Left colon (tissue), 2 donors: ENCODE results near the gene NPHS1. TPM values are rescaled to one million over a fixed set of nuclear protein-coding genes. Genes with fewer than 3 reads are reported as not detected.
A peak's percentile ranks its signal among the peaks of the same experiment; 100 is the strongest.
"Not testable (repeated sequence)": the region's sequence is repeated elsewhere in the genome, so short reads cannot be mapped to it uniquely, and the experiment has no call there.

ENCODE experiments used
- ATAC-seq: fragments of 200-7000 bp; cut with Tn5 transposase; one replicate; pipeline ENCODE4 v1.9.1; 2020; ENCODE audit warnings: mild to moderate bottlenecking, moderate library complexity
- DNase-seq, 2 donors: peaks; one replicate each; pipeline ENCODE4 v3.0.0-alpha.2; 2020
- intact Hi-C, 2 donors: fragments of 100-400 bp; cut with DNase I in 1 of 2; cut with micrococcal nuclease in 1 of 2; formaldehyde crosslinking; loops; one replicate each; pipeline versions ENCODE4 v1.11.2 to v1.14.0; 2022; cut with DNase I, micrococcal nuclease
- total RNA-seq, 2 donors: library from RNA; stranded (reverse); fragmentation: NEBNext Ultra II Directional; extraction: Animal tissue kit (Norgen Biotek cat#: 25700); gene quantifications; one replicate each; pipeline ENCODE4 v1.2.1, GENCODE V29; 2021
- donor health status: DM: no; HTN: no; CAD: no.
- donor health status: DM: yes; HTN: yes; CAD: no.

NPHS1 gene
- total RNA-seq, 2 donors from 2014 or later: not detected

DNA sequence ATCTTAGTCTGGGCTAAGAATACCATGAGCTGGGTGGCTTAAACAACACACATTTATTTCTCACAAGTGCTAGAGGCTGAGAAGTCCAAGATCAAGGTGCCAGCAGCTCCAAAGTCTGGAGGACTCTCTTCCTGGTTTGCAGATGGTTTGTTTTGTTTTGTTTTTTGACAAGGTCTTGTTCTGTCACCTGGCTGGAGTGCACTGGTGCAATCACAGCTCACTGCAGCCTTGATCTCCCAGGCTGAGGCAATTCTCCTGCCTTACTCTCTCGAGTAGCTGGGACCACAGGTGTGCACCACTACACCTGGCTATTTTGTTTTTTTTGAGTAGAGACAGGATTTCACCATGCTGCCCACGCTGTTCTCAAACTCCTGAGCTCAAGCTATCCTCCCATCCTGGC is 31.6 kb upstream of the NPHS1 start:
- intact Hi-C loops: loop anchor here in 1 of 2 donors (5.0 kb wide), 1 partner anchor 48 kb away; no protein-coding TSS in a partner anchor
- no peak for DNase-seq
- ATAC-seq: no peak

DNA sequence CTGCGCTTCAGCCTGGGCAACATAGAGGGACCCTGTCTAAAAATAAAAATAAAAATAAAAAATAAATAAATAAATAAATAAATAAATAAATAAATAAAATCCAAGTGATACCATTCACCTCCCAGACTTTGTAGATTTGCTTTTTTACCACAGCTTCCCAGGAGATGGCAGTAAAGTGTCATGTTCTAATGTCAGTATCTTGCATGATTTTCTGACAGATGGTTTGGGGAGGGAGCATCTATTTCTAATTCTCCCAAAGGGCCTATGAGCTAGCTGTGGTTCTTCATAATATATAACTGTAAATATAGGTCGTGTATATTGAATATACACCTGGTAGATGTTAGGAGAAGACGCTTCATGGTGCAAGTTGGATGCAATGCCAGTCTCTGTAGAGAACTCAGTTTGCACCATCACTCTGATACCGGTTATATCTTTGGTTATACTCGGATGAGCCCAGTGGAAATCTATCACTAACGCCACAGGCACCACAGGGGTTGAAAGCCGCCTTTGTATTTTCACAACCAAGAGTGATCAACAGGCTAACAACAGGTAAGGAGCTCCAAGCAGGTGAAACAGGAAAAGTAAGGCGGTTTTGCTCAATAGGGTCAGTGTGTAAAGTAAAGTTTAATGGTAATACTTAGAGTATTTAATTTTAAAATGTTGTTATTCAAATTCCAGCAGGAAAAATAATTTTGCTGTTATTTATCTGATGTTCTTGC is 30.0 kb upstream of the NPHS1 start:
- intact Hi-C loops: loop anchor here in 1 of 2 donors (5.0 kb wide), 1 partner anchor 50 kb away; no protein-coding TSS in a partner anchor
- ATAC-seq: peak; percentile 57
- DNase-seq: no peak

DNA sequence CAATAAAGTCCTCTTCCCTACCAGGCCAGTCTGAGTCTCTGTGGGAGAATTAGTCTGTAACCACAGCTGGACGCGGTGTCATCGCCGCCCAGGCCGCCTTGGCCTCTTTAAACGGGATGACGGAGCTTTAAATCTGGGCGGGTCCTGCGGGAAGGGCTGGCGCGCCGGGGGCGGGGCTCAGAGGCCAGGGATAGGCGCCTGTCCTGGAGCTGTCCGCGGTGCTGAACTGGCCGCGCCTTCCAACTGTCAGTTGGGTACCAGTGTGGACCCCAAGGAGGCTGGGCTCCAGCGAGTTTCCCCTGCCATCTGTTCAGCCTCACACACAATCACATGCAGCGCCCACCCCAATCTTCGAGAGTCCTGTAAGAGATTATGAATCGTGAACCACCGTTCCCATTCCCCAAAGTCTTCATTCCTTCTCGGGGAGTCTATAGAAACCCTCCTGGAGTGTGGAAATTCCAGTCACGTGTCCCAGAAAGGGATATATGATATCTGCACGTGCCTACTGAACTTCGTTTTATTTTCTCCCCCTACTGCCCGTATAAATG is 27.5 kb upstream of the NPHS1 start:
- DNase-seq: peak; percentile 86 to 95
- intact Hi-C loops: loop anchor here in 1 of 2 donors (5.0 kb wide), 1 partner anchor 52 kb away; no protein-coding TSS in a partner anchor
- ATAC-seq: peak; percentile 97

DNA sequence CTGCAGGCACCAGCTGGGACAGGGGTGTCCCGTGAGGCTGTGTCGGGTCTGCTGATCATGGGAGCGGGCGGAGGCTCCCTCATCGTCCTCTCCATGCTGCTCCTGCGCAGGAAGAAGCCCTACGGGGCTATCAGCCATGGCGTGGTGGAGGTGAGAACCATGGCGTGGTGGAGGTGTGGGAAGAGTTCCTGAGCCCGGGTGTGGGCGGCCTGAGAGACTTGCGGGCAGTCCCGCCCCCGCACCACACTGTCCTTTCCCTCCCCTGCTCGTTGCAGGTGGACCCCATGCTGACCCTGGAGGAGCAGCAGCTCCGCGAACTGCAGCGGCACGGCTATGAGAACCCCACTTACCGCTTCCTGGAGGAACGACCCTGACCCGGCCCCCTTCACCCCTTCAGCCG is 26.8 kb upstream of the NPHS1 start:
- ATAC-seq (no peak), DNase-seq (no peak)
- intact Hi-C loops: no loop called here

DNA sequence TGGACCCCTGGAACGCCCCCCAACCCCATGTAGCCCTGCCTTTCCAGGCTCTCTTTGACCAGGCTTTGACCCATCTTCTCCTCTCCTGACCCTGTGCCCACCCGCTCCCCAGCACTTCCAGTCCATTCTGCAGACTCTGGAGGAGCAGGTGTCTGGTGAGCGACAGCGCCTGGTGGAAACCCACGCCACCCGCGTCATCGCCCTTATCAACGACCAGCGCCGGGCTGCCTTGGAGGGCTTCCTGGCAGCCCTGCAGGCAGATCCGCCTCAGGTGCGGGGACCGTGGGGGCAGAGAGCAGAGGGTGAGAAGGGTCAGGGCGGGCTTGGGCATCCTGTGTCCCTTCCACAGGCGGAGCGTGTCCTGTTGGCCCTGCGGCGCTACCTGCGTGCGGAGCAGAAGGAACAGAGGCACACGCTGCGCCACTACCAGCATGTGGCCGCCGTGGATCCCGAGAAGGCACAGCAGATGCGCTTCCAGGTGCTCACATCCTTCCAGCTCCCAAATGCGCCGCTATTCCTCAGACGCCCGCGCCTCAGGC is 22.2 kb upstream of the NPHS1 start:
- no peak for ATAC-seq
- intact Hi-C loops: no loop called here

DNA sequence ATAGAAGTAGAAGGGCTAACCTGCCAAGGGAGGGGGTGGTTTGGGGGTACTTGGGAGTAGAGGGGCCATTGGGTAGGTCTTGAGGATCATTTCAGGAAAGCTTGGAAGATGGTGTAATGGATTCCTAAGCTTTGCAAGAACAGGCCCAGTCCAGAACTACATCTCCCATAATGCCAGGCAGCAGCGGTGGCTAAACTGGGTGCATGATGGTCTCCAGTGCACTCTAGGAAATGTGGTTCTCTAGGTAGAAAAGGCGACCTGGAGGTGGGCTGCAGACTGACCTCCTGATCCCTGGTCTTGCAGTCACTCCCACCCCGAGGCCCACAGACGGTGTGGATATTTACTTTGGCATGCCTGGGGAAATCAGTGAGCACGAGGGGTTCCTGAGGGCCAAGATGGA is 19.9 kb upstream of the NPHS1 start:
- intact Hi-C loops: no loop called here
- DNase-seq: no peak
- ATAC-seq: no peak

More for the DNA sequence above, 22.2 kb upstream of the NPHS1 start:
- DNase-seq: no peak

DNA sequence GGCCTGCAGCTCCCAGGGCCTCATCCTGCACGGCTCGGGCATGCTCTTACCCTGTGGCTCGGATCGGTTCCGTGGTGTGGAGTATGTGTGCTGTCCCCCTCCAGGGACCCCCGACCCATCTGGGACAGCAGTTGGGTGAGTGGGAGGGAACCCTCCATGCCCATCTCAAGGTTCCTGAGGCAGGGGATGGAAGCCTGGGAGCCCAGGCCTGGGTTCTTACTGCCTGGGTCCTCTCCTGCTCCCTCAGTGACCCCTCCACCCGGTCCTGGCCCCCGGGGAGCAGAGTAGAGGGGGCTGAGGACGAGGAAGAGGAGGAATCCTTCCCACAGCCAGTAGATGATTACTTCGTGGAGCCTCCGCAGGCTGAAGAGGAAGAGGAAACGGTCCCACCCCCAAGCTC is 19.3 kb upstream of the NPHS1 start:
- ATAC-seq (no peak), DNase-seq (no peak)
- intact Hi-C loops: no loop called here

DNA sequence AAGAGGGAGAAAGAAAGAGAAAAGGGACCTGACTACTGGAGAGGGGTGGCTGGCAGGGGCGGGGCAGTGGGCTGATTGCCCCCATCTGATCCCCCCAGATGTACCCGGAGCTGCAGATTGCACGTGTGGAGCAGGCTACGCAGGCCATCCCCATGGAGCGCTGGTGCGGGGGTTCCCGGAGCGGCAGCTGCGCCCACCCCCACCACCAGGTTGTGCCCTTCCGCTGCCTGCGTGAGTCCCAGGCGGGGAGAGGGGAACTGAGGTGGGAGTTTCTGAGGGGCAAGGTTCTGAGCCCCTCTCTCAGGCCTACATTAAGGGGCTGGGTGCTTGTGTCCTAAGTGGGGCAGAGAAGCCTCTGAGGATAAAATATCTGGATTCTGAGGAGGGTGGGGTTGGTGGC is 18.5 kb upstream of the NPHS1 start:
- DNase-seq: no peak
- intact Hi-C loops: no loop called here
- no peak for ATAC-seq

DNA sequence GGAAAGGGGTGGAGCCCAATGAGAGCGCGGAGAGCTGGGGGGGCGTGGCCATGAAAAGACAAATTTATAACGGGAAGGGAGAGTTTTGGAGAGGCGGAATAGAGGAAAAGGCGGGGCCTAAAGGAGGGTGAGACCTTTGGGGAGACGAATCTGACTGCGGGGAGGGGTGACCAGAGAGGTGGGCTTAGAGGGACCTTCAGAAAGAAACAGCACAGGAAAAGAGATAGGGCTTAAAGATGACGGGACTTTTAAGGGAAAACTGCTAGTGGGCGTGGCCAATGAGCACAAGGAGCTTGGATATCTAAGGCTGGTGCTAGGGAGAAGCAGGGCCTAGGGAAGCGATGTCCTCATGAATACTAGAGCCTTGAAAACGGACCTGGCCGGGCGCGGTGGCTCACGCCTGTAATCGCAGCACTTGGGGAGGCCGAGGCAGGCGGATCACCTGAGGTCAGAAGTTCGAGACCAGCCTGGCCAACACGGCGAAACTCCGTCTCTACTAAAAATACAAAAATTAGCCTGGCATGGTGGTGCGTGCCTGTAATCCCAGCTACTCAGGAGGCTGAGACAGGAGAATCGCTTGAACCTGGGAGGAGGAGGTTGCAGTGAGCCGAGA is 17.9 kb upstream of the NPHS1 start:
- DNase-seq, ATAC-seq, intact Hi-C loops: not testable (repeated sequence)

DNA sequence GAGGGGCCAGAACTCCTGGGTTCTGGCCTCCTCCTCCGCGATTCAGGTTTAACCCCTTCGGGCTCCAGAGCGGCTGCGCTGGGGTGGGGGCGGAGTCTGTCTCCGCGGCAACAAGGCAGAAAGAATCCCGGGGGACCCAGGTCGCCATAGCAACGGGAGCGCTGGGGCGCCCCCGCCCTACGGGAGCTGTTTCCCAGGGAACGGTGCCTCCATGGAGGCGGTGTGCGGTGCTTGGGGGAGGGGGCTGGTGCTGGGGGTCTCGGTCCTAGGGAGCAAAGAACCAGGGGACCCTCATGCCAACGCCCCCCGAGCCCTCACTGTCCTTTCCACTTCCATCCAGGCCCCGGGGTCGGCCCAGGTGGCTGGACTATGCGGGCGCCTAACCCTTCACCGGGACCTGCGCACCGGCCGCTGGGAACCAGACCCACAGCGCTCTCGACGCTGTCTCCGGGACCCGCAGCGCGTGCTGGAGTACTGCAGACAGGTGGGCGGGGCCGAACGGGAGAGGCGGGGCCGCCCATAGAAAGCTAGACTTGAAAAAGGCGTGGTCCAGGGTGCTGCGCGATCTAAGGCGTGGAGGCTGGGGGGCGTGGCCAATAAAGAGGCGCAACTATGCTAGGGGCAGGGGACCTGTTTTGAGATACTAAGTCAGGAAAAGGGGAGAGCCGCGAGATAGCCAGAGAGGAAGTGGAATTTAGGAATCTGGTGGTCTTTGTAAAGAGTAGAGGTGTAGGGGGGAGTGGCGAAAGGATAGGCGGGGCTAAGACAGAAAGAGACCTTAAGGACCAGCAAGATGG is 17.2 kb upstream of the NPHS1 start:
- intact Hi-C loops: no loop called here
- DNase-seq: peak; percentile 64 to 80
- ATAC-seq: peak; percentile 85

DNA sequence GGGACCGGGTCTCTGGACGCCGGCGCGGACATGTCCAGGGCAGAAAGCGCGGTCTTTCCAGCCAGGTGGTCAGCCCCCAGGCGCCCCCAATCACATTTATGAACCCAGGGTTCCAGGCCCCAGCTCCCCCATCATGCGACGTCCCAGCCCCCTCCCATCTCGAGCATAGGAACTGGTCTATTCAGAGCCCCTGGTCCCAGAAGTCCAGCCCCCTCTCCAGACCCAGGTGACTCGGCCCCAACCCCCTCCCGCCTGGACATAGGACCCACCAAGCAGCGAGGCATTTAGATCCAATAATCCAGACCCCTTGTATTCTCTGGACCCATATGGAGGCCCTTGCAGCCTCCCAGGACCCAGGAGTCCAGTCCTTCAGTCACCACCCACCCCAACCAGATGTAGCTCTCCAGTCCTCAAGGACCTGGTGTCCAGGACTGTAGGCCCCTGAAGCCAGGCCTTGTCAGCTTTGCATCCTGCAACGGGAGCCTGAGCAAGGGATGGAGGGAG is 16.6 kb upstream of the NPHS1 start:
- ATAC-seq (no peak), DNase-seq (no peak)
- intact Hi-C loops: no loop called here

DNA sequence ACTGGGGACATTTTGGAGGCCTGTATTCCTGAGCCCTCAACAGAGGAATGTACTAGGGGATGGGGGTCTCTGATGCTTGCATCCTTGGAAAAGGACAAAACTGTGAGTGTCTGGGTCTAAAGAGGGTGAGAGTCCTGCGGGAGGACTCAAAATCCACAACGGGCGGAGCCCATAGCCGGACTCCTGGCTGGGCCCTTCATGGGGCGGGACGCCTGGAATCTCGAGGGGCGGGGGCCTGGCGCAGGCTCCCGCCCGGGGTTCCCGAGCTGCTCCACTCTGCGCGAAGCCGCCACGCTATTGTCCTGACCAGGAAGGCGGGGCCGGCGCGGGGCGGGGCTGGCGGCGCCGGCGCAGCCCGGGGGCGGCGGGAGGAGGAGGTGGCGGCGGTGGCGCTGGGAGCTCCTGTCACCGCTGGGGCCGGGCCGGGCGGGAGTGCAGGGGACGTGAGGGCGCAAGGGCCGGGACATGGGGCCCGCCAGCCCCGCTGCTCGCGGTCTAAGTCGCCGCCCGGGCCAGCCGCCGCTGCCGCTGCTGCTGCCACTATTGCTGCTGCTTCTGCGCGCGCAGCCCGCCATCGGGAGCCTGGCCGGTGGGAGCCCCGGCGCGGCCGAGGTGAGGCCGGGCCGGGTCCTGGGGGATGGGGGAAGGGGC is 16.0 kb upstream of the NPHS1 start, which contains the start of gene APLP1:
APLP1 (plus strand) TSS at position 403 of the 651 bp plus-strand sequence; CDS start at position 466, 63 bp downstream.
- ATAC-seq (peak; percentile 89), DNase-seq (peak; percentile 38 to 70)
- intact Hi-C loops: no loop called here

DNA sequence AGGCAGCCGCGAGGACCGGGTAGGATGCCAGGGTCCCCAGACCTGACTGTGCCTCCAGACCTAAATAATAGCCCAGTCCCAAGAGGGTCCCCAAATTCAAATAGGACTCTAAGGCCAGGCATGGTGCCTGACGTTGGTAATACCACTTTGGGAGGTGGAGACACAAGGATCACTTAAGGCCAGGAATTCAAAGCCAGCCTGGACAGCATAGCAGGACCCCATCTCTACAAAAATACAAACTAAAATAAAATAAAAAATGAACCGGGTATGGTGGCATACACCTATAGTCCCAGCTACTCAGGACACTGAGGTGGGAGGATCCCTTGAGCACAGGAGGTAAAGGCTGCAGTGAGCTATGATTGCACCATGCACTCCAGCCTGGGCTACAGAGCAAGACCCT is 10.7 kb upstream of the NPHS1 start:
- intact Hi-C loops: no loop called here
- DNase-seq (no peak), ATAC-seq (no peak)

DNA sequence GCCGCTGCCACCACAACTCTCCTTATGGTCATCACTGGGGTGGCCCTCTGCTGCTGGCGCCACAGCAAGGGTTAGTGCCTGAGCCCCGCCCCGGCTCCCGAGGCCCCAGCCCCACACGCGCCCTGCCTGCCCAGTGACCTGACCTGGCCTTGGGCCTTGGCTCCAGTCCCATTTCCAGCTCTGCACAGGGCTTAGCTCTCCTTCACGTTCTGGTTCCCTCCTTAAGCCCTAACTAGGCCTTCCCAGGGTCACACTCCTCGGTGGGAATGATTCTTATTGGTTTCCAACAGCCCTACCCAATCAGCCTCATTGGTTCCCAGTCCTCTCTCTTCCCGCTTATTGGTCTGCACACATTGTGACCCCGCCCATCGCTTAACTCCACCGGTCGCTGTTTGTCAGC is 10.2 kb upstream of the NPHS1 start:
- intact Hi-C loops: no loop called here
- DNase-seq (no peak), ATAC-seq (no peak)

DNA sequence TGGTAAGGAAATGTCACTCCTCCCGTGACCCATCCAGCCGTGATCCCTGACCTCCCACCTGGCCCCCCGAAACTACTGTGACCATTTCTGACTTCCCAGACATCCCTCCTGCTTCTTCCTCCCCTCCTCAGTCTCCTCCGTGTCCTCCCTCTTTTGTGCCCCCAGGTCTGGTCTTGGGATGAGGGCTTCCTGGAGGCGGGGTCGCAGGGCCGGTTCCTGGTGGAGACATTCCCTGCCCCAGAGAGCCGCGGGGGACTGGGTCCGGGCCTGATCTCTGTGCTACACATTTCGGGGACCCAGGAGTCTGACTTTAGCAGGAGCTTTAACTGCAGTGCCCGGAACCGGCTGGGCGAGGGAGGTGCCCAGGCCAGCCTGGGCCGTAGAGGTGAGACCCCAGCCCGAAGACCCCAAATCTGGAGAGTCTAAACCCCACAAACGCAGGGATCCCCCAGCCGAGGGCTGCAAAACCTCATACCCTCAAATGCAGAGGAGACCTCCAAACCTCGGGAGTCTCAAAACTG is 9.4 kb upstream of the NPHS1 start:
- no peak for DNase-seq
- intact Hi-C loops: no loop called here
- ATAC-seq: no peak

DNA sequence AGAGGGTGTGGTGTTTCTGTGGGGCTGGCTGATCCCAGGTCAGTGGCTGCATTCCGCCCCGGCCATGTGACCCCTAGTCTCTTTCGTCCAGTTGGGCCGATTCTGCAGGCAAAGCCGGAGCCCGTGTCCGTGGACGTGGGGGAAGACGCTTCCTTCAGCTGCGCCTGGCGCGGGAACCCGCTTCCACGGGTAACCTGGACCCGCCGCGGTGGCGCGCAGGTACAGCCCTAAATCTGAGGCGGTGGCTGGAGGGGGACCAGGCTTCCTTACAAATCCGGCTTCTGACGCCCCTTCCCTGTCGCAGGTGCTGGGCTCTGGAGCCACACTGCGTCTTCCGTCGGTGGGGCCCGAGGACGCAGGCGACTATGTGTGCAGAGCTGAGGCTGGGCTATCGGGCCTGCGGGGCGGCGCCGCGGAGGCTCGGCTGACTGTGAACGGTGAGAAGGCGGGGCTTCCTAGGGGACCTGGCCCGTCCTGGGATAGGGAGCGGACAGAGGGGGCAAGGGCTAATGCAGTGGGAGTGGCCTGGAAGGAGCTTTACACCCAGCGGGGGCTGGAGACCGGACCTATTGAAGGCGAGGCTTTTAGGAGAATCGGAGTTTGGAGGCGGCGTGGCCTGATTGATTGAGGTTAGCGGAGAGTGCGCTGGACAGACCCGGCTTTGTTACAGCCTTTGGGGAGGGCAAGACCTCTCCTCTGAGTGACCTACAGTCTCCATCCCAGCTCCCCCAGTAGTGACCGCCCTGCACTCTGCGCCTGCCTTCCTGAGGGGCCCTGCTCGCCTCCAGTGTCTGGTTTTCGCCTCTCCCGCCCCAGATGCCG is 8.7 kb upstream of the NPHS1 start:
- ATAC-seq: peak; percentile 71
- DNase-seq: peak in 1 of 2 donors; percentile 19
- intact Hi-C loops: no loop called here

DNA sequence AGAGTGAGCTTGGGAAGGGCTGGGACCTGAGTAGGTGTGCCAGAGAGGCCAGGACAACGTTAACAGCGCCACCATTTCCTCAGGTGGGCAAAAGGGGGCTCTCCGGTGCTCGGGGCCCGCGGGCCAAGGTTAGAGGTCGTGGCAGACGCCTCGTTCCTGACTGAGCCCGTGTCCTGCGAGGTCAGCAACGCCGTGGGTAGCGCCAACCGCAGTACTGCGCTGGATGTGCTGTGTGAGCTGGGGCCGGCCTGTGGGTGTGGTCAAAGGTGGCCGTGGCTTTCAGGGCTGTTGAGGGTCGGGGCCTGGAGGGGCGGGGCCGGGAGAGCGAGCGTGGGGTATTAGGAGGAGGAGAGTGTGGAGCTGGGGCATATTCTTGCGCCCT is 8.1 kb upstream of the NPHS1 start:
- intact Hi-C loops: no loop called here
- DNase-seq (no peak), ATAC-seq (no peak)
